HG03039 (cell line): ENCODE results near the gene PHACTR1.

ENCODE experiments used
- ATAC-seq: cut with Tn5 transposase; IDR thresholded peaks from one replicate; pipeline ENCODE4 v1.9.1; 2021; ENCODE audit warnings: mild to moderate bottlenecking, moderate library complexity; ENCODE audit not compliant: unreplicated experiment

PHACTR1 gene

DNA sequence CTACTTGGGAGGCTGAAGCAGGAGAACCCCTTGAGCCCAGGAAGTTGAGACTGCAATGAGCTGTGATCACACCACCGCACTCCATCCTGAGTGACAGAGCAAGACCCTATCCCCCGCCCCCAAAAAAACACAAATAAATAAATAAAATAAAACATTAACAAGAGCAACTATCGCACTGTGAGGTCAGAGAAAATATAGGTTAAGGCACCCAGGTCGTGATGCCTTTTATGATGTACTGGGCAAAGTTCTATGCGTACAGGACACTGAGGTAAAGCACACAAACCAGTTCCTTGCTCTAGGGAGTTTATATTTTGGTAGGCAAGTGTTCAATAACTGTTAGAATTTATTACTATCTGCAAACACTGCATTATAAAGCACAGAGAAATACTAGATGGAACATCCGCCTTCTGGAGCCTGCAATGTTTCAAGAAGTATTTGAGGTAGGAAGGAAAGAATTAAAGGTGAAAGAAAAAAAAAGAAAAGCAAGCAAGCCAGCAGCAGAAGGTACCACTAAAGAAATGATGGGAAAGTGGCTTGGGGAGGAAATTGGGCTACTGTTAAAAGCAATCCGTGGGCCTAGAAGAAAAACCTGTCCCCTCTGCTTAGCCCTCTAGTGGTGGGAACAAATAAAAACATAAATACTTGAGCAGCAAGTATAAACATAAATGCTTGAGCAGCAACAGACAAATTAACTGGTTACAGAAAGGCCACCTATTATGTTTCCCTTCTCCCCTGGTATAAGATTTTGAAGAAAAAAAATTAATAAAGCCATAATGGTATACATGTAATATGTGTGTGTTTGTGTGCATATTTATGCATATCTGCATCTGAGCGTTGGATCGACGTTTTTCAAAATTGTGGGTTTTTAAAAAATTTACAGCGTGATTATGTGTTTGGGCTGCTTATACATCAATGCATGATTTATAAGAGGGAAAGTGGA is 128.0 kb downstream of the PHACTR1 start:
- no peak for ATAC-seq

DNA sequence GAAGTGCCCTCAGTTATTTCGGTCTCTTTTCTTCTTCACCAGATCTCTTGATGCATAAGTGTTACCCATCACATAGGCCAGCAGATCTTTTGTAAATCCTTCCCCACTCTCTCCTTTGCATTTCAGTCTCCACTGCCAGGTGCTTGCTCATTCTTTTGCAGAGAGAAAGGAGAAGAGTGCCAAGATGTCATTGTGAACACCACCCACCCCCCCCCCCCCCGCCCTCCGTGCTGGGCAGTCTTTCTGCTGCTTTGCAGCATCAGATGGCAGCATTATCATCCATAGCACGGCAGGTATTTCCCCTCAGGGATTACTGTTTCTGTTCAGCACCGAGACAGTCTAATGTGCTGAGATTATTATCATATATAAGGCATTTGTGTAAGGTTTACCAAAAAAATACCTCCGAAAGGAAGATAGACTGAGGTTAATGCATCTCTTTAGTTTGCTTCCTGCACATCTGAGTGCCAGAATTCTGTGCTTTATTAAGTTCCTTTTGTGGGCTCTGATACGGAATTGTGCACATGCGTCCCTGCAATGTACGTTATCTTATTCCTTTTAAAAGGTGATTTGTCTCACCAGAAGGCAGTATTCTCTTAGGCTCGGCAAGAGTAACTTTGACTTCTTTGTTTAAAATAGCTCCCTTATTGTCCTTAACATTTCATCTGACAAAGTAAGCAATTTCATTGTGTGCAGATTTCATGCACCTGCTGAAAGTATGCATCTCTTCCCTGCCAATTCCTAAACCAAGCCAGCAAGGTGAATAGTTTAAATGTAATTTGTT is 128.8 kb downstream of the PHACTR1 start:
- ATAC-seq = no peak

GRCh38 chr6:12848964-12849808 is 132.6 kb downstream of the PHACTR1 start:
- no peak for ATAC-seq

DNA sequence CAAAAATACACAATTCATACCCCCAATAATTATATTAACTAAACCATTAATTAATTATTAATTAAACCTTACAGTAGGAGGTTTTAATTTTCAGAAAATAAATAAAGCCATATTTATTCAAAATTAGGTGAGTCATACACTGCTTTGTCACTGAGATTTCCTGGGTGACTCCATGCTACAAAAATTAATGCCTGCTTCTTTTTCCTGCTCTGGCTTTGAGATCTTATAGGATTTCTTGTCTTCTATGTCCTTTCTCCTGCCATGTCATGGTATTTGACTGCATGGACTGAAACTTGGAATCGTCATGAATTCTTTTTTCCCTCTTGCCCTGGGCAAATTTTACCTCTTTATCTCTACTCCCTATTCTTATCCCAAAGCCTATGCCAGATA is 133.2 kb downstream of the PHACTR1 start:
- no peak for ATAC-seq

GRCh38 chr6:12851123-12851695 is 134.6 kb downstream of the PHACTR1 start:
- ATAC-seq = no peak

- no peak for ATAC-seq
Observed at GRCh38 chr6:12861603-12862002, 145.0 kb downstream of the PHACTR1 start.

GRCh38 chr6:12865117-12865516 is 148.6 kb downstream of the PHACTR1 start:
- ATAC-seq = no peak

GRCh38 chr6:12865671-12866181 is 149.2 kb downstream of the PHACTR1 start:
- ATAC-seq = no peak

- ATAC-seq = no peak
Observed at GRCh38 chr6:12866422-12867029, 150.0 kb downstream of the PHACTR1 start.

DNA sequence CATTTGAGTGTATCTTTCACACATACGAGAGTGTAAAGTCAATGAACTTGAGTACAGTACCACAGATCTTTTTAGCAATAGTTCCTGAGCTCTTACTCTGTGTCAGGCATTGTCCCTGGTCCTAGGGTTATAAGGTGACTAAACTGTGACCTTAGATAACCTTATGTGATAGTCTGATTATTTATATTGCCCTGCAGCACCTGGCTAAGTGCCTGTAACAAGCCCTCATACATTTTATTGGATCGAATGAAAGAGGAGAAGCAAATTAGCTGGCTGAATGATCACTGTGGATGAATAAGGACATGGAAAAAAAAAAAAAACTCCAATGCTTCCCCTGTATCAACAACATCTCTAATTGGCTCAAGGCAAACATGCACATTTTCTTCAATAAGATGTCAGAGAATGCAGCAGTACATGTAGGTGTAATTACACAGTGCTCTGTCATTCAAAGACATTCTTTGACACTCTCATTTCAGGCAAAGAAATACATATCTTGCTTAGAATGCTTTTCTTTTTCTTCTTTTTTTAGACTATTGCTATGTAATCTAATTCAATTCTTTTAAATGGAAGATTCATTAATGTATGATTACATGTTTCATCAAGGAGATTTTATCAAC is 153.4 kb downstream of the PHACTR1 start:
- no peak for ATAC-seq

GRCh38 chr6:12873691-12874090 is 157.1 kb downstream of the PHACTR1 start:
- no peak for ATAC-seq

DNA sequence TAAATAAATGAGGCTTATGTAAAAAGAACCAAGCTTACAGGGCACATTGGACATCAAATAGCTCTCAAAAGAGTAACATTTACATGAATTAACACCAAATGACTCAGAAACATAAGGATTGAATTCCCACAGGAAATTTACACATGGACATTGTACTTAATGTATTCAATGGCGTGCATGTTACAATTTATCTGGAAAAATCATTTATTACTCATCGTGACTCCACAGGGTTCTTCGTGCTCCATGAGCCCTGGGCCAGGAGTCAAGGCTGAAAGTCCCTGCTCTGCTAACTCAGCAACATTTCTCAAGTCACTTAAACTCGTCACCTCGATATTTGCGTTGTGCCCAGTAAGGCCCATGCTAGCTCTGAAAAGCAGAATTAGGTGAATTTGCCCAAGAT is 158.5 kb downstream of the PHACTR1 start:
- ATAC-seq = no peak

GRCh38 chr6:12878741-12879140 is 162.2 kb downstream of the PHACTR1 start:
- ATAC-seq = no peak

- no peak for ATAC-seq
Observed at GRCh38 chr6:12882761-12883290, 166.3 kb downstream of the PHACTR1 start.

DNA sequence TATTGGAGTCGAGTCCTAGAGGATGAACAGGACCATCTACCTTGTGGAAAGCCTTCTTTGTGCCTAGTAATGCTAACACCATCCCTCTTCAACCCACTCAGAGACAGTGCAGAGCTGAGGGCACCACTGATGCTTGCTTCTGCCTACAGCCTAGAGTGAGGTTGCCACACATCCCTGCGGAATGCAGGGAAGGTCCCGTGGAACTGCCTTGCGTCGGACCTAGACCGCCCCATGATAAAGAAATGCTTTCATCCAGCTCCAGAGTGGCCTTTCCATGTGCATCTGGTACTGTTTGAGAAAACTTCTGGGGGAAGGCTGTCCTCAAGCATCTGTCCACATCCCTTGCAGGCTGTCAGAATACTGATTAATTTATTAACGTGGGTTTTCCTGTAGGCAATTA is 168.4 kb downstream of the PHACTR1 start:
- ATAC-seq = no peak

DNA sequence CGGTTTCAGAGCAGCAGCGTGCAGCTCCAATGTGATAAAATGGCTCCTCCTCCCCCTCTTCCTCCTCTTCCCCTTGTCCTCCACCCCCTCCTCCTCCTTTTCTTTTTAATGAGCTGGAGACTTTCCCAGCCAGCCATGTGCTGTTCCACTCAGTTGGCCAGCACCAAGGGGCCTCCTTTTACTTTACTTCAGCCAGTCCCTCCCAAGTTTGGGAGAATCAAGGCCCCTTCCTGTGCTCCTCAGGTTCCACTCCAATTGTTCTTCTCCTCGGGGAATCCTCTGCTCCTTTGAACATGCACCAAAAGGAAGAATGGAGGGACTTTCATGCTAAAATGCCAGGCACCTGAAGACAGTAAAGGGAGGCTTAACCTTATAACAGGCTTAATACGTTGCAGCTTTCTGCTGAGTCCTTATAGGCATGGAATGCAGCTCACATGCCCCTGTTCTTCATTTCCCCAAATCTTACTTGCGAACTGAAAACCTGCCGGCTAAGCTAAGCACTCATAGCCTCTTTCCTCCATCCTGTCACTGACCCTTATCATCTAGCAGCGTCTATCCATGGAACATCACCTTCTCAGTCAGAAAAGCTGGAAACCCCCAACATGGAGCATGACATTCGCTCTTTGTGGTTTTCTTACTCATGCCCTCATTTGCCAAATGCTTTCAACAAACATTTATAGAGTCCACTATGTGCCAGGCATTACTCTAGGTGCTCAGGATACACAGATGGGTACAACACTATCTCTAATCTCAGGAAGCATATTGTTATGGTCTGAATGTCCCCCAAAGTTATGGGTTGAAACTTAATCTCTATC is 170.6 kb downstream of the PHACTR1 start:
- ATAC-seq = no peak

DNA sequence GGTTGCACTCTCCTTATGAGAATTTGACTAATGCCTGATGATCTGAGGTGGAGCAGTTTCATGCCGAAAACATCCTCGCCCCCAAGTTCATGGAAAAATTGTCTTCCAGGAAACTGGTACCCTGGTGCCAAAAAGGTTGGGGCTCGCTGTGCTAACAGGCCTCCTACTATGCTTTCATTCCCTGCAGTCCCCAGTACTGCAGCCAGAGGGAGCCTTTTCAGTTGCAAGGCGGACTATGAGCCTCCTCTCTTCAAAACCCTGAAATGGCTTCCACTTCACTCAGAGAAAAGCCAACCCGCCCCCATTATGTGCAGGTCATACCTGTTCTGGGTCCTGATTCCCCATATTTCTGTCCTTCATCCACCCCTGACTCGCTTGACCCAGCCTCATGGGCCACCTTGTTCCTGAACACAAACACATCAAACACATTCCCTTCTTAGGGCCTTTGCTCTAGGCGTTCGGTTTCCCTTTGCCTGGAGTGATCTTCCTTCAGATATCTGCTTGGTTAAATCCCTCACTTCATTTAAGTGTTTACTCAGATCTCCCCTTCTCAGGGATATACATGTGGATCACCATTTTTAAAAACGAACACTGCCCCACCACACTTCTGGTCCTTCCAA is 173.7 kb downstream of the PHACTR1 start:
- no peak for ATAC-seq

GRCh38 chr6:12891595-12891994 is 175.0 kb downstream of the PHACTR1 start:
- ATAC-seq = no peak
